Activated T-cell treated with anti-CD3 and anti-CD28 coated beads for 1 hour (primary cell): Measurements from ENCODE around the gene EIF1AD.
"Not testable (repeated sequence)": the region's sequence is repeated elsewhere in the genome, so short reads cannot be mapped to it uniquely, and the experiment has no call there.

ENCODE experiments used
- DNase-seq: peaks from one replicate; pipeline ENCODE4 v3.0.0-alpha.2; 2020; ENCODE audit warnings: low read depth

Gene EIF1AD

DNA sequence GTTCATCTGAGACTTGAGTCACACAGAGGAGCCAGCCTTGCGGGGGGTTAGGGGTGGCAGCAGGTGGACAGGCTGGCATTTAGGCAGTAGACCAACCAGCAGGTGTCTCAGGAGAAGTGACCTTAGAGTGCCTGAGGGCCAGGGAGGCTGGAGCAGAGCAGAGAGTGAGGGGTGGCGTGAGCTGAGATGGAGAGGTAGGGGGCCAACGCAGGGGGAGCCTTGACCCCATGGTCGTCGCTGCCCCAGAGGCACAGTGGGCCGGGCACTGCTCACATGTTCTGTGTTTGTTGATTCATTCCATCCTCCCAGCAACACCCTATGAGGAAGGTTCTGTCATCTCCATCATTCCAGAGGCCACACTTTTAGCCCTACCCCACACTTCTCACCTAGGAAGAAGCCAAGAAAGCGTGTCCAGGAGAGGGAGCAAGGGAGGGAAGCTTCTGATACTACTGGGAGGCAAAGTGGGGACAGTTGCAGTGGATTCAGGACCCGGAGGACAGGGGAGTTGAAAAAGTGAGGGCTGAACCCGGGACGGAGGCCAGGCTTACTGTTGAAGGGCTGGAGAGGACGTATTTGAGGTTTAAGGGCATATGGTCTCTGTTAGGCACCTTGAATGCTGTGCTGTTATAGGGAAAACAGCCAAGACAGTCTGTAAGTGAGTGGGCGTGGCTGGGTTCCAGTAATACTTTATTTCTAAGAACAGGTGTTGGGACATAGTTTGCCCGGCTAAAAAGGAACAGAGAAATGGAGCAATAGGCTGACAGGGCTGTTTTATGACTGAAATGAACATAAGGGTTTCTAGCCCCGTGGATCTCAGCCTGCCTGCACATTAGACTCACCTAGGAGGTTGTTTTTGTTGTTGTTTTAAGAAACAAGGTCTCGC is 33.1 kb downstream of the EIF1AD start:
- DNase-seq = no peak

DNA sequence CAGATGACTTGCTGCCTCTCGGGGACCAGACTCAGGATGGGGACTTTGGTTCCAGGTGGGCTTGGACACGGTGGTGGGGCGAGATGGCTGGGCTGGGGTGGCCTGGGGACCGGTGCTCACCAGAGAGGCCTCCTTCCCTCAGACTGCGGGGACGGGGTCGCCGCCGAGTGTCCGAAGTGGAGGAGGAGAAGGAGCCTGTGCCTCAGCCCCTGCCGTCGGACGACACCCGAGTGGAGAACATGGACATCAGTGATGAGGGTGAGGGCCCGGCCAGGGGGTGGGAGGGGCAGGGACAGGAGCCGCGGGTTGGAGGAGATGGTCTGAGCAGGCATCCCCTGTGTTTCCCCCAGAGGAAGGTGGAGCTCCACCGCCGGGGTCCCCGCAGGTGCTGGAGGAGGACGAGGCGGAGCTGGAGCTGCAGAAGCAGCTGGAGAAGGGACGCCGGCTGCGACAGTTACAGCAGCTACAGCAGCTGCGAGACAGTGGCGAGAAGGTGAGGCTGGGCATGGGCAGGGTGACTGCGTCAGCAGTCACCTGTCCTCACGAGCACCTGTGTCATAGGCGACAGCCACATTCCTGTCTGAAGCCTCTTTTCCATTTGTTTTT is 34.5 kb downstream of the EIF1AD start:
- DNase-seq = no peak

DNA sequence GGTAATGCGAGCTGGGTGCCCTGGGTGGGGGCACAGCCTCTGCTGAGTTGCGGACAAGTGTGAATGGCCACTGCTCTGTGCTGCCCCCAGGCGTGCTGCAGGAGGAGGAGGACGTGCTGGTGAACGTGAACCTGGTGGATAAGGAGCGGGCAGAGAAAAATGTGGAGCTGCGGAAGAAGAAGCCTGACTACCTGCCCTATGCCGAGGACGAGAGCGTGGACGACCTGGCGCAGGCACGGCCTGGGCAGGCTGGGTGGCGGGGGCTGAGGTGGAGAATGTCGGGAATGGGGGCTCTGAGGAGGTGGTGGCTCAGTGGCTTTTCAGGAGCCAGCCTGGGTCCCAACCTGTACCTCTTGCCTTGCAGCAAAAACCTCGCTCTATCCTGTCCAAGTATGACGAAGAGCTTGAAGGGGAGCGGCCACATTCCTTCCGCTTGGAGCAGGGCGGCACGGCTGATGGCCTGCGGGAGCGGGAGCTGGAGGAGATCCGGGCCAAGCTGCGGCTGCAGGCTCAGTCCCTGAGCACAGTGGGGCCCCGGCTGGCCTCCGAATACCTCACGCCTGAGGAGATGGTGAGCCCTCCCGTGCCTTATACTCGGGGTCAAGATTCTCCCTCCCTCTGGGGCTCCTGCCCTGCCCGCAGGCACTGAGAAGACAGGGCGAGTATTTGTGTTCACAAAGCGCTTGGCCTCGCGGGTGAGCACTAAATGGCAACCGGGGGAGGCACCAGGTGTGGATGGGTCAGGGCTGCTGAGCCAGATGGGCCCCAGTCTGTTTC is 35.8 kb downstream of the EIF1AD start:
- no peak for DNase-seq

DNA sequence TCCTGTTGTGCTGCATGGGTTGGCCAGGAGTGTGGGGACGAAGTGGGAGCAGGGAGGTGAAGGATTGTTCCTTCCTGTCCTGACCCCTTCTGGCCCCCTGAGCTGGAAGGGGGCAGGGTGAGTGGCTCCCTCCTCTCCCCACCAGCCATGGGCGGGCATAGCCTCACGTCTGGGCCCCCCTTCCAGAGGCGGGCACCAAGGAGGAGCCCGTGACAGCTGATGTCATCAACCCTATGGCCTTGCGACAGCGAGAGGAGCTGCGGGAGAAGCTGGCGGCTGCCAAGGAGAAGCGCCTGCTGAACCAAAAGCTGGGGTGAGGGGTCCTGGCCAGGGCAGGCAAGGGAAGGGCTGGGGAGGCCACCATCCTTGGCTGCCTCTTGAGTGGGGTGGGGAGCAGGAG is 37.1 kb downstream of the EIF1AD start:
- no peak for DNase-seq

DNA sequence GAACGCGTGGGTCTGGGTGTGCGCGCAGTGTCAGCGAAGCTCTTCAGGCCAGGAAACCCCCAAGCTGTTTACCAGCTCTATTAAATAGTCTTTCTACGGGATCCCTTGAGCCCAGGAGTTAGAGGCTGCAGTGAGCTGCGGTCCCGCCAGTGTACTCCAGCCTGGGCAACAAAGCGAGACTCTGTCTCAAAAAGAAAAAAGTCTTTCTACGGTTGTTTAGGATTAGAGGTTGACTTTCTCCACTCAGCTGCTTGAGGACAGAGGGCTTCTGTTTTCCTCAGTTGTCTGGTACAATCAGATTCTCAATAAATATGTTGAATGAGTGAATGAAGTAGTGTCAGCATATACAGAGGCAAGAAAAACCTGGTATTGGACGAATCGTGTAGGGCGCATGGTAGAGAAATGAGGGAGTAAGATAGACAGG is 39.8 kb downstream of the EIF1AD start:
- no peak for DNase-seq

DNA sequence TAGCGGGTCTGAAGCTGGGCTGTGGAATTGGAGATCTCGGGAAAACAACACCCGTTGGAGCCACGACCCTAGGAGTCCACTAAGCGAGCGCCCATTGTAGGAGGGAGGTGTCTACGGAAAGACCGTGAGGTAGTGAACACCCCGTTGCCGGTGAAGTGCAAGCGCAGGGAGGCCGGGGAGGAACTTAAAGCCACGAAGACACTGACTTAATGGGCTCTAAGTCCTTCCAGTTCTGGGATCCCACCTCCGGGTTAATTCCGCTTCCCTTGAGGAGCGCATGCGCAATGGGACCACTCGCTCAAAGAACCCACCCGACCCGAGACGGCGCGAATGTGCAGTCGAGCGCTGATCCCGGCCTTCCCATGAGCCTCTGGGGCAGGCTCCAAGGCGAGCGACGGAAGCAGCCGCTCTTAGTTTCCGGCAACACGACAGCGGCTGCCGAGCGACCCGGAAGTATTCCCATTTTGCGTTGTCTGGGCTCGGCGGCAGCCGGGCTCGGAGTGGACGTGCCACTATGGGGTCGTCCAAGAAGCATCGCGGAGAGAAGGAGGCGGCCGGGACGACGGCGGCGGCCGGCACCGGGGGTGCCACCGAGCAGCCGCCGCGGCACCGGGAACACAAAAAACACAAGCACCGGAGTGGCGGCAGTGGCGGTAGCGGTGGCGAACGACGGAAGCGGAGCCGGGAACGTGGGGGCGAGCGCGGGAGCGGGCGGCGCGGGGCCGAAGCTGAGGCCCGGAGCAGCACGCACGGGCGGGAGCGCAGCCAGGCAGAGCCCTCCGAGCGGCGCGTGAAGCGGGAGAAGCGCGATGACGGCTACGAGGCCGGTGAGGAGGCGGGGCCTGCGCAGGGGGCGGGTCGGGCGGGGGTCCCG is 40.5 kb downstream of the EIF1AD start, which contains the start of gene SART1:
Gene SART1 (plus strand): TSS at position 468 of the 874 bp plus-strand sequence. CDS start 47 bp downstream, at position 515.
- peak; percentile 89 for DNase-seq

DNA sequence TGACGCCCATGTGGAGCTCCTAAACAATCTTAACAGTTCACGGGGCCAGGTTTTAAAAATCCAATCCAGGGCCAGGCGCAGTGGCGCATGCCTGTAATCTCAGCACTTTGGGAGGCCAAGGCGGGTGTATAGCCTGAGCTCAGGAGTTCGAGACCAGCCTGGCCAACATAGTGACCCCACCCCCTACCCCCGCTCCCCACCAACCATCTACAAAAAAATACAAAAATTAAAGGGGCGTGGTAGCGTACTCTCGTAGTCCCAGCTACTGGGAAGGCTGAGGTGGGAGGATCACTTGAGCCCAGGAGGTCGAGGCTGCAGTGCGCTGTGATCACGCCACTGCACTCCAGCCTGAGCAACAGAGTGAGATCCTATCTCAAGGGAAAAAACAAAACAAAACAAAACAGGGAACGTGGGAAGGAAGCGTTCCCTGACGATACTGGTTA is 41.1 kb downstream of the EIF1AD start:
- no peak for DNase-seq

DNA sequence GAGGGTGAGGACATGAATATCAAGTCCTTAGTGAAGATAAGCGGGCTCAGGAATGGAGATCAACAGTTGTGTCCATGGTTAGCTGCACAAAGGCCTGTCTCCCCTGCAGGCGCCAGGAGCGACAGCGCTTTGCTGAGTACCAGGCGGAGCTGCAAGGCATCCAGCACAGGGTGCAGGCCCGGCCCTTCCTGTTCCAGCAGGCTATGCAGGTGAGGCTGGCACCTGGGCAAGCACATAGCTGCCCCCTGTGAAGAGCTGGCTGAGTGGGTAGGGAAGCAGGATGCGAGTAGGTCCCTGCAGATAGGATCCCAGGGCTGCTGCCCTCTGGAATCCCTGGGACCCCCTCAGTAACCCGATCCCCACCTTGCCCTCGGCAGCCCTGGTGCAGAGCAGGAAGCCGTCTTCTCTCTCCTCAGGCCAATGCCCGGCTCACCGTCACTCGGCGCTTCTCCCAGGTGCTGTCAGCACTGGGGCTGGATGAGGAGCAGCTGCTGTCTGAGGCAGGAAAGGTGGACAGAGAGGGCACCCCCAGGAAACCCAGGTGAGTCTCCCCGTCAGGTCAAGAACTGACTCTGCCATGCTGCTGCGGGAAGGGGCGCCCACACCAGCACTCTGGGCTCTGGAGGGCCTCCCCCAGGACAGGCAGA is 43.1 kb downstream of the EIF1AD start:
- no peak for DNase-seq

DNA sequence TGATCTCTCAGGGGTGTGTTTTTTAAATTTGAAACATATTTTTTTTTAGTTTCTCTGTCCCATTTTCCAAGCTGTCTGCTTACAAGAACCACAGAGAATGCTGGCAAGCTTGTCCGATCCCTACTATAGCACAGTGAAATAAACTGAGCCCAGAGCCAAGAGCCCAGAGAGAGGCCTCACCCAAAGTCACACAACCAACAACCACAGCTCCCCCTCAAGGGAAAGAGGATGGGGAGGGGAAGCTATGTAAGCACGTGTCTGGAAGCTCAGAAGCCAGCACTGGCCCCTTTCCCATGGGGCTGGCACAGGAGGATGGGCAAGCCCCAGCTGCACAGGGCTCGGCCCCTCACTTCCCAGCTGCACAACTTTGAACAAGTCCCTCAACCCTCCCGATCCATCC is 43.7 kb downstream of the EIF1AD start:
- DNase-seq = no peak

DNA sequence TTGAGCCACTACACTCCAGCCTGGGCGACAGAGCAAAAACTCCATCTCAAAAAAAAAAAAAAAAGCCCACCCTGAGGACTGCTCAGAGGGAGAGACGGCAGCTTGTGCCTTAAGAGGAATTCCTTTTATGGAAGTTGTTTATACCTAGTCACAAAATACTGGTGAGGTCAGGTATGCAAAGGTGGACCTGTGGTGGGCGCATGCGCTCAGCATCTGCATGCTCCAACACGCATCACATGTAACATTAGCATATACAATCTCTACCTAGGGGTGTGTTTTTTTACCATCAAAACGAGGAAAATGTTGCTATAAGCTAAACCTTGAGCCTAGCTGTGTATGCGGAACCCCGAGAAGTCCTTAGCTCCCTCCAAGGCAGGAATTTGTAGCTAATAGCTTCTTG is 47.2 kb downstream of the EIF1AD start:
- DNase-seq = no peak

DNA sequence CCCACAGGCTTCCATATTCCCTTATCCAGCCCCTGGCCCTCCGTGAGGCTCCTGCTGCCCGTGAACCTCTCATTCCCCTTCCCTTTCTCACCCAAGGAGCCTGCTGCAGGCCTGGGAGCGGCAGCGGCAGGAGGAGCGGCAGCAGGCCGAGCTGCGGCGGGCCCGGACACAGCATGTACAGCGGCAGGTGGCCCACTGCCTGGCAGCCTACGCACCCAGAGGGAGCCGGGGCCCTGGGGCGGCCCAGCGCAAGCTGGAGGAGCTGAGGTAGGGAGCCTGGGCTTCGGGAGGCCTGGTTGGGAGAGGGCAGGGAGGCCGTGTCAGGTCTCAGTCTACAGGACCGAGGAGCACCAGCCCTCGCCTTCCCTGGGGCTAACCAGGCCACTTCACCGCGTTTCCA is 48.5 kb downstream of the EIF1AD start:
- no peak for DNase-seq

DNA sequence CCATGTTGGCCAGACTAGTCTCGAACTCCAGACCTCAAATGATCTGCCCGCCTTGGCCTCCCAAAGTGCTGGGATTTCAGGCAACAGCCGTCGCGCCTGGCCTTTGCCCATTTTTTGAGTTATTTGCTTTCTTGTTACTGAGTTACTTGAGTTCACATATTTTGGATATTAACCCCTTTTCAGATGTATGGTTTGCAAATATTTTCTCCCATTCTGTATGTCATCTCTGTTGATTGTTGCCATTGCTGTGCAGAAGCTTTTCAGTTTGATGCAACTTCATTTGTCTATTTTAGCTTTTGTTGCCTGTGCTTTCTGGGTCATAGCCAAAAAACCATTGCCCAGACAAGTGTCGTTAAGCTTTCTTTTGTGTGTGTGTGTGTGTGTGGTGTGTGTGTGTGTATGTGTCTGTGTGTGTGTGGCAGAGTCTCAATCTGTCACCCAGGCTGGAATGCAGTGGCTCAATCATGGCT is 49.9 kb downstream of the EIF1AD start:
- DNase-seq = no peak

DNA sequence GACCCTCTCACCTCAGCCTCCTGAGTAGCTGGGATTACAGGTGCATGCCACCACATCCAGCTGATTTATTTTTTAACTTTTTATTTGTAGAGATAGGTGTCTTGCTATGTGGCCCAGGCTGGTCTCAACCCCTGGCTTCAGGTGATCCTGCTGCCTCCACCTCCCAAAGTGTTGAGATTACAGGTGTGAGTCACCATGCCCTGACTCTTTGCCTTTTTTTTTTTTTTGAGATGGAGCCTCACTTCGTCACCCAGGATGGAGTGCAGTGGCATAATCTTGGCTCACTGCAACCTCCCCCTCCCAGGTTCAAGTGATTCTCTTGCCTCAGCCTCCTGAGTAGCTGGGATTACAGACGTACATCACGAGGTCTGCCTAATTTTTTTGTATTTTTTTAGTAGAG is 50.3 kb downstream of the EIF1AD start:
- DNase-seq = not testable (repeated sequence)

DNA sequence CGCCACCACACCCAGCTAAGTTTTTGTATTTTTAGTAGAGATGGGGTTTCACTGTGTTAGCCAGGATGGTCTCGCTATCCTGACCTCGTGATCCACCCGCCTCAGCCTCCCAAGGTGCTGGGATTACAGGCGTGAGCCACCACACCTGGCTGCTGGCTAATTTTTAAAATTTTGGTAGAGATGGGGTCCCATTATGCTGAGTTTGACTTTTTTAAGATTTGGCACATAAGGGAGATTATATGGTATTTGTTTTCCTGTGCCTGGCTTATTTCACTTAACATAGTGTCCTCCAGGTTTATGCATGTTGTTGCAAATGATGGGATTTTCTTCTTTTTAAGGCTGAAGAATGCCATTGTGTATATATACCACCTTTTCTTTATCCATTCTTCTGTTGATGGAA is 51.2 kb downstream of the EIF1AD start:
- not testable (repeated sequence) for DNase-seq

DNA sequence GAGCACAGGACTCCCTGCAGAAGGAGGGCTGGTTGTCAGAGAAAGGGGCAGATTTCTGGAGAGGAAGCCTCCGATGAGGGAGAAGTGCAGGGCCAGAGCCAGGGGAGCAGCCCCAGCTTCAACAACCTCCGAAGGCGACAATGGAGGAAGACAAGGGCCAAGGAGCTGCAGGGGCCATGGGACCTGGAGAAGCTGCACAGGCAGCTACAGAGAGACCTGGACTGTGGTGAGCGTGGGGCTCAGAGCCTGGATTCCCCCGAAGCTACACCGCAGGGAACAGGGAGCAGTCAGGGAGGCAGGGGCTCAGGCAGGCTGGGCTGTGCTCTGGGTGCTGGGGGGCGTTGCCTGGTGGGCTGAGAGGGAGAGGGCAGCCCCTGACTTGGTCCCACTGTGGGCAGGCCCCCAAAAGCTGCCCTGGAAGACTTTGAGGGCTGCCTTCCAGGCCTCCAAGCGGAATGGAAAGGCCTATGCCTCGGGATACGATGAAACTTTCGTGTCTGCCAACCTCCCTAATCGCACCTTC is 54.3 kb downstream of the EIF1AD start:
- DNase-seq = no peak

DNA sequence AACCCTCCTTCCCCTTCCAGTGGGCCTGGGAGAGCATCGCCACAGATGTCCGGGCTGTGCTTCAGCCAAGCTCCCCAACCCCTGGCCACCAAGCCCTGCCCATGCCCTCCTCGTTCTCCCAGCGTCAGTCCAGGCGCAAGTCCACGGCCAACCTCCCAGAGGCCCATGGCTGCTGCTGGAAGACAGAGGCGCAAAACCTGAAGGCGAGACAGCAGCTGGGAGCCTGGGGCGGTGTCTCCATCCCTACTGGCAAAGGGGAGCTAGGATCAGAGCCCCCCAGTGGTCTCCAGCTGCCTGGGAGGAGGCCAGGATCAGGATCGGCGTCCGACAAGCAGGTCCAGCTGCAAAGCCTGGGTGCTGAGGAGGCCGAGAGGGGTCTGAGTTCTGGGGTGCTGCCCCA is 54.8 kb downstream of the EIF1AD start:
- DNase-seq = no peak

DNA sequence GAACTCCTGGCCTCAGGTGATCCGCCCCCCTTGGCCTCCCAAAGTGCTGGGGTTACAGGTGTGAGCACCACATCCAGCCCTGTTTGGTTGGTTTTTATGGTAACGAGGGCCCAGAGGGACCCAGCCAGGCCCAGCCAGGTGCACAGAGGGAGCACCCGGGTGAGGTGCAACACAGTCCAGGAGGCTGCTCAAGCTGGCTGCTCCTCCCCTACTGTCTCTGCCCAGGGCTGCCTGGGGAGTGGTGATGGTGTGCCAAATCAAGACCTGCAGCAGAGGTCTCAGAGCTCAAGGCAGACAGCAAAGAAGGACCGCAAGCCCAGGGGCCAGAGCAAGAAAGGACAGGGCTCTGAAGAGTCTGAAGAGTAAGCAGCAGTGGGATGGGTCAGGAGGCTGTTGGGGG is 55.3 kb downstream of the EIF1AD start:
- DNase-seq = no peak
